WTC11 (cell line): Measurements from ENCODE around the gene PPP1R26. TPM values are rescaled to one million over a fixed set of nuclear protein-coding genes. Genes with fewer than 3 reads are reported as not detected.

Source experiments
- ATAC-seq: fragments of 200-7000 bp; cut with Tn5 transposase; 2 replicates; pipeline ENCODE4 v1.10.0; 2021; ENCODE audit warnings: mild to moderate bottlenecking, moderate library complexity
- CTCF ChIA-PET: fragments of 300-600 bp; sonication (Branson Sonifier 250); formaldehyde crosslinking; loops from one replicate; lab custom pipeline; 2021; ENCODE audit warnings: antibody characterized with exemption; lab: Charles Lee
- POLR2A ChIA-PET: fragments of 350-600 bp; sonication (Branson Sonifier 250); formaldehyde crosslinking; loops from one replicate; lab custom pipeline; 2021; ENCODE audit warnings: antibody characterized with exemption; lab: Charles Lee
- DNase-seq: peaks from one replicate; pipeline ENCODE4 v3.0.0; 2021; ENCODE audit warnings: low spot score
- H3K27ac Mint-ChIP-seq: 2 replicates; pipeline ENCODE4 v1.8.0; 2021; ENCODE audit warnings: mixed read lengths
- H3K27me3 Mint-ChIP-seq: 2 replicates; pipeline ENCODE4 v1.8.0; 2021; ENCODE audit warnings: low read depth, mild to moderate bottlenecking, moderate library complexity, mixed read lengths
- H3K36me3 Mint-ChIP-seq: 2 replicates; pipeline ENCODE4 v1.8.0; 2021; ENCODE audit warnings: mixed read lengths
- H3K4me1 Mint-ChIP-seq: 2 replicates; pipeline ENCODE4 v1.8.0; 2022; ENCODE audit warnings: mixed read lengths
- H3K4me3 Mint-ChIP-seq: 2 replicates; pipeline ENCODE4 v1.8.0; 2021; ENCODE audit warnings: mild to moderate bottlenecking, moderate library complexity, mixed read lengths
- H3K9me3 Mint-ChIP-seq: 2 replicates; pipeline ENCODE4 v1.8.0; 2021; ENCODE audit warnings: mixed read lengths
- CREM ChIP-seq: sonication (generic); formaldehyde crosslinking; IDR thresholded peaks from 2 replicates; pipeline ENCODE4 v1.8.1; 2022; ENCODE audit warnings: mild to moderate bottlenecking, missing genetic modification reagents, moderate library complexity
- FOXJ3 ChIP-seq: sonication (generic); formaldehyde crosslinking; IDR thresholded peaks from 2 replicates; pipeline ENCODE4 v1.9.0; 2021; ENCODE audit warnings: missing genetic modification reagents, mild to moderate bottlenecking, borderline replicate concordance
- FOXK1 ChIP-seq: sonication (generic); formaldehyde crosslinking; IDR thresholded peaks from 2 replicates; pipeline ENCODE4 v1.8.0; 2022; ENCODE audit warnings: mild to moderate bottlenecking, moderate library complexity, missing genetic modification reagents
- JUN ChIP-seq: sonication (generic); formaldehyde crosslinking; IDR thresholded peaks from 2 replicates; pipeline ENCODE4 v1.8.0; 2023; ENCODE audit warnings: mild to moderate bottlenecking, missing genetic modification reagents
- NR2C2 ChIP-seq: sonication (generic); formaldehyde crosslinking; IDR thresholded peaks from 2 replicates; pipeline ENCODE4 v1.8.0; 2022; ENCODE audit warnings: mild to moderate bottlenecking, missing genetic modification reagents
- SMAD3 ChIP-seq: sonication (generic); formaldehyde crosslinking; IDR thresholded peaks from 2 replicates; pipeline ENCODE4 v1.8.0; 2022; ENCODE audit warnings: missing genetic modification reagents, mild to moderate bottlenecking, borderline replicate concordance
- SOX15 ChIP-seq: fragments of 250-450 bp; sonication (Bioruptor Pico); IDR thresholded peaks from 2 replicates; pipeline ENCODE4 v1.9.0; 2021; ENCODE audit warnings: mild to moderate bottlenecking
- TEAD1 ChIP-seq: sonication (generic); formaldehyde crosslinking; IDR thresholded peaks from 2 replicates; pipeline ENCODE4 v1.8.0; 2022; ENCODE audit warnings: mild to moderate bottlenecking, missing genetic modification reagents
- TEAD4 ChIP-seq: sonication (generic); formaldehyde crosslinking; IDR thresholded peaks from 2 replicates; pipeline ENCODE4 v1.8.0; 2022; ENCODE audit warnings: mild to moderate bottlenecking, missing genetic modification reagents
- ZBTB21 ChIP-seq: sonication (generic); formaldehyde crosslinking; IDR thresholded peaks from 2 replicates; pipeline ENCODE4 v1.8.1; 2023; ENCODE audit warnings: mild to moderate bottlenecking, missing genetic modification reagents, borderline replicate concordance
- ZNF396 ChIP-seq: fragments of 250-450 bp; sonication (Bioruptor Pico); IDR thresholded peaks from 2 replicates; pipeline ENCODE4 v1.8.0; 2021; ENCODE audit warnings: mild to moderate bottlenecking, moderate library complexity, borderline replicate concordance
- total RNA-seq: library from RNA; stranded (reverse); gene quantifications from 3 replicates; pipeline ENCODE4 v1.2.3, GENCODE V29; 2021
- TF ChIP-seq, protein P1 (sequence below): sonication (generic); formaldehyde crosslinking; IDR thresholded peaks from 2 replicates; pipeline ENCODE4 v1.8.1; 2022; ENCODE audit warnings: low read depth, mild to moderate bottlenecking, moderate library complexity, missing genetic modification reagents, borderline replicate concordance
- TF ChIP-seq, protein P2 (sequence below): sonication (generic); formaldehyde crosslinking; IDR thresholded peaks from 2 replicates; pipeline ENCODE4 v1.8.1; 2023; ENCODE audit warnings: mild to moderate bottlenecking, missing genetic modification reagents
- TF ChIP-seq, protein P3 (sequence below): sonication (generic); formaldehyde crosslinking; IDR thresholded peaks from 2 replicates; pipeline ENCODE4 v1.8.1; 2022; ENCODE audit warnings: low read depth, missing genetic modification reagents, borderline replicate concordance
- TF ChIP-seq, protein P4 (sequence below): sonication (generic); formaldehyde crosslinking; IDR thresholded peaks from 2 replicates; pipeline ENCODE4 v1.8.0; 2022; ENCODE audit warnings: mild to moderate bottlenecking, missing genetic modification reagents
- TF ChIP-seq, protein P5 (sequence below): sonication (generic); formaldehyde crosslinking; IDR thresholded peaks from 2 replicates; pipeline ENCODE4 v1.8.0; 2022; ENCODE audit warnings: mild to moderate bottlenecking, missing genetic modification reagents
- TF ChIP-seq, protein P6 (sequence below): sonication (generic); formaldehyde crosslinking; conservative IDR thresholded peaks from 2 replicates; pipeline ENCODE4 v1.8.1; 2023; ENCODE audit warnings: mild to moderate bottlenecking, low read depth, missing genetic modification reagents, moderate library complexity
- TF ChIP-seq, protein P7 (sequence below): sonication (generic); formaldehyde crosslinking; IDR thresholded peaks from 2 replicates; pipeline ENCODE4 v1.8.1; 2022; ENCODE audit warnings: missing genetic modification reagents, borderline replicate concordance

Gene PPP1R26
- total RNA-seq, 1 experiment from 2014 or later: 44.4 TPM

DNA sequence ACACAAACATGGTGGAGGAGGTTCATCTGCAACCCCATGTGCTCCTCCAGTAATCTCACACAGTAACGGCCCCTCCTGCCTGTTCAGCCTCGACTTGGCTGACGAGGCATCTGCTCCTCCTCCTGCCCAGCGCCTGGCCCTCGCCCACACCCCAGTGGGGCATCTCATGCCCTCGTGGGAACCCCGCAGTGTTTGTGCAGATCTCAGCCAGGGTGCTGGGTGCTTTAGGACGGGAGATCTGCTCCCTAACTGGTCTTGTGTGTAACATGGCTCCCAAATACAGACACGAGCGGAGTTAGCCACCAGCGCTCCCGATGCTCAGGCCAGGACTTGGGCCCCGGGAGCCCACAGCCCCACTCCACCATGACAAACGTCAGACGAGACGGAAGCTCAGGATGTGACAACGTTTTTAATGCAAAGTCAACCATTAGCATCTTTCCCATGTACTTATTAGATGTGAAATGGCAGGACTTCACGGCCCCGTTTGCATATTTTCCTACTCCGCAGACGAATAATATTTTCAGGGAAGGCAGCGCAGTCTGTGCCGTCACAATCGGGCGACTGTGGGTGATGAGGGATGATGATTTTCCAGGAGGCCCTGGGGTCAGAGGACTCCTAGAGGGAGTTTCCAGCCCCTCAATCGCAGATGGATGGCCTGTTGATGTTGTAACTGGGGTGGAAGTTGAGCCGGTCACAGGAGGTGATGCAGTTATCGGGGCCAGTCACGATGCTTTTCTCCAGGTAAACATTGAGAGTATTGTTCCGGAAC, 15.4 kb downstream of the PPP1R26 start (continued):
- no peak for TF ChIP-seq FOXJ3
- no peak for TF ChIP-seq SOX15
- TF ChIP-seq ZBTB21: no peak
- TF ChIP-seq NR2C2 (CRISPR knock-in tag): no peak
- TF ChIP-seq, protein P1, sequence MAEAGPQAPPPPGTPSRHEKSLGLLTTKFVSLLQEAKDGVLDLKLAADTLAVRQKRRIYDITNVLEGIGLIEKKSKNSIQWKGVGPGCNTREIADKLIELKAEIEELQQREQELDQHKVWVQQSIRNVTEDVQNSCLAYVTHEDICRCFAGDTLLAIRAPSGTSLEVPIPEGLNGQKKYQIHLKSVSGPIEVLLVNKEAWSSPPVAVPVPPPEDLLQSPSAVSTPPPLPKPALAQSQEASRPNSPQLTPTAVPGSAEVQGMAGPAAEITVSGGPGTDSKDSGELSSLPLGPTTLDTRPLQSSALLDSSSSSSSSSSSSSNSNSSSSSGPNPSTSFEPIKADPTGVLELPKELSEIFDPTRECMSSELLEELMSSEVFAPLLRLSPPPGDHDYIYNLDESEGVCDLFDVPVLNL (CRISPR knock-in tag): no peak
- TF ChIP-seq ZNF396 (CRISPR knock-in tag): no peak
- TF ChIP-seq SMAD3 (CRISPR knock-in tag): no peak
- no peak for TF ChIP-seq CREM
- TF ChIP-seq JUN: no peak
- no peak for TF ChIP-seq FOXK1 (CRISPR knock-in tag)
- TF ChIP-seq, protein P2, sequence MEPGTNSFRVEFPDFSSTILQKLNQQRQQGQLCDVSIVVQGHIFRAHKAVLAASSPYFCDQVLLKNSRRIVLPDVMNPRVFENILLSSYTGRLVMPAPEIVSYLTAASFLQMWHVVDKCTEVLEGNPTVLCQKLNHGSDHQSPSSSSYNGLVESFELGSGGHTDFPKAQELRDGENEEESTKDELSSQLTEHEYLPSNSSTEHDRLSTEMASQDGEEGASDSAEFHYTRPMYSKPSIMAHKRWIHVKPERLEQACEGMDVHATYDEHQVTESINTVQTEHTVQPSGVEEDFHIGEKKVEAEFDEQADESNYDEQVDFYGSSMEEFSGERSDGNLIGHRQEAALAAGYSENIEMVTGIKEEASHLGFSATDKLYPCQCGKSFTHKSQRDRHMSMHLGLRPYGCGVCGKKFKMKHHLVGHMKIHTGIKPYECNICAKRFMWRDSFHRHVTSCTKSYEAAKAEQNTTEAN: no peak

DNA sequence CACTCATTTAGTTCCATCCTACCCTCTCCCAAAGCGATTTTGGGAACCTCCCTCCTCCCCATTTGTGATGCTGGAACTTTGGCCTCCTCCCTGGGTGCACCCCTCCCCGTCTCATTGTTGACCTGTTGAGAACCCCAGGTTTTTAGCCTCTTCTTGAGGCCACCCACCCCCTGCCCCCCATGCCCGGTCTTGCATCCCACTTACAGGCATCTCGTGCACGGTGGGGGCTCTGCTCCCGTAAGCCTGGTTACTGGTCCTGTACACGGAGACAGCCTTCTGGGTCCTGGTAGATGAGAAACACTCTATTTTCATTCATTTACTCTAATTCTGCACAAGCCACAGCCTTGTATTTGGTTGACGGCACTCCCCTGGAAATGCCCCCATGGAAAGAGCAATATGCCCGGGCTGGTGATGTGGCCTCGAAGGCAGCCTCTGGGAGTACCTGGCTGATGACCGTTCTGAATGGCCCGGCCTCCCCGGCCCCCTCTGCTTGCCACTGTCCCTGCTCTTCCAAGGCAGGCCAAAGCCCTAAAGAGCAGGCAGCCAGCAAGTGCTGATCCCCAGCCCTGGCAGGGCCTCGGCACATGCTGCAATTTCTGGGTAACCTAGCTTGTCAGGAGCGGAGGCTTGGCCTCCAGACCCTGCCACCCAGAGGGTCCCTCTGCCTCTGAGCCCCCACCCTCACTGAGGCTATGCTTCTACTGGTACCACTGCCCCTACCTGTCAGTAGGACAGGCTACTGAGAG, 19.0 kb downstream of the PPP1R26 start:
- no peaks in the 10 kb centered on the region for H3K27me3 Mint-ChIP-seq
- H3K27ac Mint-ChIP-seq: no peak overlapping the region
- ATAC-seq (no peak), DNase-seq (no peak)
- ChIA-PET POLR2A (no interaction called here), CTCF (interaction anchor here (0.8 to 1.9 kb wide), 6 partner anchors 8 to 412 kb away, joined by 3 to 12 read pairs (median 4); no protein-coding TSS in a partner anchor)
- peak overlapping the region; percentile 80 for H3K4me3 Mint-ChIP-seq
- TF ChIP-seq, protein P3, sequence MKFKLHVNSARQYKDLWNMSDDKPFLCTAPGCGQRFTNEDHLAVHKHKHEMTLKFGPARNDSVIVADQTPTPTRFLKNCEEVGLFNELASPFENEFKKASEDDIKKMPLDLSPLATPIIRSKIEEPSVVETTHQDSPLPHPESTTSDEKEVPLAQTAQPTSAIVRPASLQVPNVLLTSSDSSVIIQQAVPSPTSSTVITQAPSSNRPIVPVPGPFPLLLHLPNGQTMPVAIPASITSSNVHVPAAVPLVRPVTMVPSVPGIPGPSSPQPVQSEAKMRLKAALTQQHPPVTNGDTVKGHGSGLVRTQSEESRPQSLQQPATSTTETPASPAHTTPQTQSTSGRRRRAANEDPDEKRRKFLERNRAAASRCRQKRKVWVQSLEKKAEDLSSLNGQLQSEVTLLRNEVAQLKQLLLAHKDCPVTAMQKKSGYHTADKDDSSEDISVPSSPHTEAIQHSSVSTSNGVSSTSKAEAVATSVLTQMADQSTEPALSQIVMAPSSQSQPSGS (CRISPR knock-in tag): no peak
- H3K9me3 Mint-ChIP-seq: no peaks in the 10 kb centered on the region
- peaks cover 13% of the 10 kb centered on the region for H3K4me1 Mint-ChIP-seq
- H3K36me3 Mint-ChIP-seq: peaks cover 8% of the 10 kb centered on the region

DNA sequence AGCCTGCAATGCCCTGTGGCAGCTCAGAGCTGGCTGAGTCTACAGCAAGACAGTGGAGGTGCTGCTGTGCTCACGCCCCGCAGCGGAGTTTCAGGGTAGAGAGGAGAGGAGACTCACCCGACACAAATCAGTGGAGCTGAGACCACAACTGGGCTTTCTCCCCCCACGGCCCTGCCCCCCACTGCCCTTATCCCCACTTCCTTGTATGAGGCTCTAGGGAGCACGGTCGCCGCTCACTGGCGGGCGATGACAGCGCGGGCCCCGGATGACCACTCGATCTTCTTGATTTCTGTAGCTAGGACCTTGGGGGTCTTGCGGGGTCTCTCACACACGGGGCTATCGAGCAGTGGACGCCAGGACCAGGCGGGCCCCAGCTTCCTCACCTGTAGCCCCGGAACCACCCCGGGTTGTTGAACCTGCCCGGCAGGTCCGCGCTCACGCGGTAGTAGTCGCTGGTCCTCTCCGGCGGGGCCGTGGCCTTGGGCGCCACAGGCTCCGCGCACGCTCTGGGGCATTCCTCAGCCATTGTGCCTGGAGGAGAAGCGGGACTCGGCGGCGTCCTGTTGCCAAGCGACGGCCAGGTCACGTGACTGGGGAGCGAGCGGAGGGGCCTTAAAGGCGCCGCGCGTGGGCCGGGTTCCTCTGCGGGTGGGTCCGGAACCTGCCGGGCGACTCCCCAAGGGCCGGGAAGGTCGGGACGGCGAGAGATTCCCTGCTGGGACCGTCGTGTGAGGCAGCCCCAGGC, 19.9 kb downstream of the PPP1R26 start:
- ChIA-PET POLR2A (no interaction called here), CTCF (interaction anchor here (0.7 to 1.9 kb wide), 8 partner anchors 9 to 413 kb away, joined by 3 to 12 read pairs (median 4); no protein-coding TSS in a partner anchor)
- no peak overlapping the region for H3K27ac Mint-ChIP-seq
- no peaks in the 10 kb centered on the region for H3K27me3 Mint-ChIP-seq
- peaks cover 15% of the 10 kb centered on the region for H3K36me3 Mint-ChIP-seq
- H3K4me1 Mint-ChIP-seq: peaks cover 13% of the 10 kb centered on the region
- no peaks in the 10 kb centered on the region for H3K9me3 Mint-ChIP-seq
- DNase-seq (peak; percentile 88), ATAC-seq (peak; percentile 48)
- peak overlapping the region; percentile 80 for H3K4me3 Mint-ChIP-seq
- 0 out of 2 replicates have a peak, but pooled peaks have one; percentile 24 for TF ChIP-seq FOXK1 (CRISPR knock-in tag)
- TF ChIP-seq TEAD4 (CRISPR knock-in tag): no peak
- TF ChIP-seq, protein P4, sequence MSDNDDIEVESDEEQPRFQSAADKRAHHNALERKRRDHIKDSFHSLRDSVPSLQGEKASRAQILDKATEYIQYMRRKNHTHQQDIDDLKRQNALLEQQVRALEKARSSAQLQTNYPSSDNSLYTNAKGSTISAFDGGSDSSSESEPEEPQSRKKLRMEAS (CRISPR knock-in tag): peak; percentile 53; the same call in 1 of the 2 replicates
- peak; percentile 58; the same call in 1 of the 2 replicates for TF ChIP-seq TEAD1 (CRISPR knock-in tag)
- TF ChIP-seq, protein P5, sequence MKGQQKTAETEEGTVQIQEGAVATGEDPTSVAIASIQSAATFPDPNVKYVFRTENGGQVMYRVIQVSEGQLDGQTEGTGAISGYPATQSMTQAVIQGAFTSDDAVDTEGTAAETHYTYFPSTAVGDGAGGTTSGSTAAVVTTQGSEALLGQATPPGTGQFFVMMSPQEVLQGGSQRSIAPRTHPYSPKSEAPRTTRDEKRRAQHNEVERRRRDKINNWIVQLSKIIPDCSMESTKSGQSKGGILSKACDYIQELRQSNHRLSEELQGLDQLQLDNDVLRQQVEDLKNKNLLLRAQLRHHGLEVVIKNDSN (CRISPR knock-in tag): peak; percentile 97
- TF ChIP-seq, protein P6, sequence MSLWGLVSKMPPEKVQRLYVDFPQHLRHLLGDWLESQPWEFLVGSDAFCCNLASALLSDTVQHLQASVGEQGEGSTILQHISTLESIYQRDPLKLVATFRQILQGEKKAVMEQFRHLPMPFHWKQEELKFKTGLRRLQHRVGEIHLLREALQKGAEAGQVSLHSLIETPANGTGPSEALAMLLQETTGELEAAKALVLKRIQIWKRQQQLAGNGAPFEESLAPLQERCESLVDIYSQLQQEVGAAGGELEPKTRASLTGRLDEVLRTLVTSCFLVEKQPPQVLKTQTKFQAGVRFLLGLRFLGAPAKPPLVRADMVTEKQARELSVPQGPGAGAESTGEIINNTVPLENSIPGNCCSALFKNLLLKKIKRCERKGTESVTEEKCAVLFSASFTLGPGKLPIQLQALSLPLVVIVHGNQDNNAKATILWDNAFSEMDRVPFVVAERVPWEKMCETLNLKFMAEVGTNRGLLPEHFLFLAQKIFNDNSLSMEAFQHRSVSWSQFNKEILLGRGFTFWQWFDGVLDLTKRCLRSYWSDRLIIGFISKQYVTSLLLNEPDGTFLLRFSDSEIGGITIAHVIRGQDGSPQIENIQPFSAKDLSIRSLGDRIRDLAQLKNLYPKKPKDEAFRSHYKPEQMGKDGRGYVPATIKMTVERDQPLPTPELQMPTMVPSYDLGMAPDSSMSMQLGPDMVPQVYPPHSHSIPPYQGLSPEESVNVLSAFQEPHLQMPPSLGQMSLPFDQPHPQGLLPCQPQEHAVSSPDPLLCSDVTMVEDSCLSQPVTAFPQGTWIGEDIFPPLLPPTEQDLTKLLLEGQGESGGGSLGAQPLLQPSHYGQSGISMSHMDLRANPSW (CRISPR knock-in tag): no peak
- TF ChIP-seq, protein P7, sequence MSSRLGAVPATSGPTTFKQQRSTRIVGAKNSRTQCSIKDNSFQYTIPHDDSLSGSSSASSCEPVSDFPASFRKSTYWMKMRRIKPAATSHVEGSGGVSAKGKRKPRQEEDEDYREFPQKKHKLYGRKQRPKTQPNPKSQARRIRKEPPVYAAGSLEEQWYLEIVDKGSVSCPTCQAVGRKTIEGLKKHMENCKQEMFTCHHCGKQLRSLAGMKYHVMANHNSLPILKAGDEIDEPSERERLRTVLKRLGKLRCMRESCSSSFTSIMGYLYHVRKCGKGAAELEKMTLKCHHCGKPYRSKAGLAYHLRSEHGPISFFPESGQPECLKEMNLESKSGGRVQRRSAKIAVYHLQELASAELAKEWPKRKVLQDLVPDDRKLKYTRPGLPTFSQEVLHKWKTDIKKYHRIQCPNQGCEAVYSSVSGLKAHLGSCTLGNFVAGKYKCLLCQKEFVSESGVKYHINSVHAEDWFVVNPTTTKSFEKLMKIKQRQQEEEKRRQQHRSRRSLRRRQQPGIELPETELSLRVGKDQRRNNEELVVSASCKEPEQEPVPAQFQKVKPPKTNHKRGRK: no peak
